ENCODE measurements around the gene DPP10.

Gene DPP10

GRCh38 chr2:115825912-115826311 lies 1383.5 kb downstream of the DPP10 start:
- no peak for DNase-seq

DNA sequence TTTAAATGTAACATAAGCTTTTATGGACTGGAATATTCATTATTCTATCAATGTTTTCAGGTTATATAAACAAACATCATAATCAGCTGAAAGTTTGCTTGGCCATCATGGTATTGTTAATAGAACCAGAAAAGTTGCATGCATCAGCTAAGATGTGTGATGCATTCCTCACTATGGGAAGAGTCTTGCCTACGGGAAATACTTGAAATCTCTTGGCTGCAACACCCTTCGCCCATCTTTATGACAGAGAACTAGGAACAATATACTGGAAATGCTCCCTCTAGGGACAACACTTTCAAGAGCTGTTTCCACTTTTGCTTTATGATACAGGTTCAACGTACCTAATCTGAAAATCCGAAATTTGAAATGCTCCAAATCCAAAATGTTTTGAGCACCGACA lies 1390.8 kb downstream of the DPP10 start:
- DNase-seq = no peak

DNA sequence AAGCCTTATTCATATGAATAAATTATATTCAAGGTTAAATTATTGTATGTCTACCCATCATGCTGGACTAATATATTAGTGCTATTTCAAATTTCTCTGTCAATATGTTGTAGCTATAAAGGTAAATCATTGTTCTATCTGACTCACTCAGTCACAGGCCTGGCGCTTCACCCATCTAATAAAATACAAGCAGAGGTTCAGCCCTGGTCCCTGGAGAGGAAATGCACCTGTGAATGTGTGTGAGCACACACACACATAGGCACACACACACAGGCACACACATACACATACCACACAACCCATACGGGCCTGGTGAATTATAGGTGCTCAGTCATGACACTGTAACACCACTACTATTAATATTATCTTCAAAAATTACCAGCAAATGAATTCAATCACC lies 1396.1 kb downstream of the DPP10 start:
- DNase-seq = no peak

DNA sequence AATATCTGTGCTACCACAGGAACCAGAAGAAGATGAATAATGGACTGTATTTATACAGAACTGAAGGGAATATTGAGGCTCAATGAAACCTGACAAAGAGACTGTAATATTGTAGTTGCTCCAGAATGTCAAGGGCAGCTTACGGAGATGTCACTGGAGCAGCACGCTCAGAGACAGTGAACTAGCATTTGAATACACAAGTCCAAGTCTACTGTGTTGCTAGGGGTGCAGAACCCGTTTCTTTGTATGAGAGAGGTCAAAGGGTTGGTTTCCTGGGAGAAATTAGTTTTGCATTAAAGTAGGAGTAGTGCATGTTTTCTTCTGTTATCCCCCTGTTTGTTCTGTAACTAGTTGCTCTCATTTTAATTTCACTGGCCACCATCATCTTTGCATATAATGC lies 1399.9 kb downstream of the DPP10 start:
- DNase-seq = no peak

DNA sequence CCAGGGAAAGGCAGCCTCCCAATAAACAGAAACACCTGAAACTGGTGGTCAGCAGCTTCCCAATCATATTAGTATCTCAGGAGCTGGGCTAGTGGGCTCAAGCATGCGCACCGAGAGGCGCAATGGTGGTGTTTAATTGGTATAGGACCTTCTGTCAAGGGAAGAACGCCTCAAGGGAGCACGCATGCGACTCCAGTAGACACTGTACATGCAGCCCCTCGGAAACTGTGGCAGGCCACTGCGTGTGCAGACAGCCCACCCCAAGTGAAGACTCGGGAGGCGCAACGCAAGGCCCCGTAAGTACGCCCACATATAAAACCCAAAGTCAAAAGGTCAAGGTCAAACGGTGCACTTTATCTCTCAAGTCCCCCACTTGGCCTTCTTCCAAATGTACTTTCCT lies 1405.8 kb downstream of the DPP10 start:
- DNase-seq = no peak

GRCh38 chr2:115867024-115867423 lies 1424.6 kb downstream of the DPP10 start:
- DNase-seq = no peak

DNA sequence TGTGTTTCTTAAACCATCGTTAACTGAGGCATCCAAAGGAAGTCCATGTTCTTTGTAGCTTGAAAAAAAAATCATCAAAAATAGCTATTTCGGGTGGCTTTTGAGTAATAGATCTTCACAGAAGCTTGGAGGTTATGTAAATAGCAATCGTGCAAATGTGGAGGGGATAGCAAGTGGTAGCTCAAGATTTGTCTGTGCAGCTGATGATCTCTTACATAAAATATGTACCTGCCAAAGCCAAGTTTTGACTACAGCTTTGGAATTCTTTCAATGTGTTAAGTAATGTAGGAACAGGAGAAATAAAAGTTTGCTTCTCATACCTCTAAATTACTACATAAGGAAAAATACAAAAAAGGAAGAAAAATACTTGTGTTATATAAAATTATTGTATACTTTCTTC lies 1432.0 kb downstream of the DPP10 start:
- DNase-seq = no peak

GRCh38 chr2:115880558-115880957 lies 1438.1 kb downstream of the DPP10 start:
- DNase-seq = no peak

- no peak for DNase-seq
Measured at GRCh38 chr2:115887209-115887776, 1444.9 kb downstream of the DPP10 start.
